HFF-Myc (cell line): ENCODE measurements around the gene TMEM115.
"Not testable (repeated sequence)": the region's sequence is repeated elsewhere in the genome, so short reads cannot be mapped to it uniquely, and the experiment has no call there.

Source experiments
- DNase-seq: peaks from one replicate; pipeline ENCODE4 v3.0.0-alpha.2; 2011; ENCODE audit warnings: low read depth; ENCODE audit errors: extremely low read depth
- H3K4me3 ChIP-seq: replicated peaks from 2 replicates; pipeline ENCODE4 v1.5.1; 2011; ENCODE audit warnings: low read depth, mild to moderate bottlenecking, control low read depth, low read length
- CTCF ChIP-seq: IDR thresholded peaks from 2 replicates; pipeline ENCODE4 v1.5.1; 2012; ENCODE audit warnings: mild to moderate bottlenecking, low read depth, low read length, control low read depth; ENCODE audit errors: missing control alignments

The TMEM115 gene

GRCh38 chr3:50318615-50319014 is 40.7 kb downstream of the TMEM115 start:
- no peak for TF ChIP-seq CTCF
- DNase-seq: no peak
- no peak overlapping the region for H3K4me3 ChIP-seq

GRCh38 chr3:50318163-50318562 is 41.2 kb downstream of the TMEM115 start:
- no peak for TF ChIP-seq CTCF
- H3K4me3 ChIP-seq: no peak overlapping the region
- DNase-seq: no peak

- no peak for DNase-seq
- no peak for TF ChIP-seq CTCF
- H3K4me3 ChIP-seq: no peak overlapping the region
Measured at GRCh38 chr3:50317300-50317699, 42.0 kb downstream of the TMEM115 start.

GRCh38 chr3:50316657-50317242 is 42.6 kb downstream of the TMEM115 start:
- no peak for DNase-seq
- no peak overlapping the region for H3K4me3 ChIP-seq
- no peak for TF ChIP-seq CTCF

- no peak for DNase-seq
- no peak overlapping the region for H3K4me3 ChIP-seq
- no peak for TF ChIP-seq CTCF
Measured at GRCh38 chr3:50314816-50315215, 44.5 kb downstream of the TMEM115 start.

GRCh38 chr3:50314342-50314741 is 45.0 kb downstream of the TMEM115 start:
- no peak for DNase-seq
- no peak for TF ChIP-seq CTCF
- no peak overlapping the region for H3K4me3 ChIP-seq

GRCh38 chr3:50312041-50312440 is 47.3 kb downstream of the TMEM115 start:
- not testable (repeated sequence) for H3K4me3 ChIP-seq, DNase-seq
